HG02571 (cell line): Measurements from ENCODE around the gene C20orf173.

ENCODE experiments used
- ATAC-seq: cut with Tn5 transposase; IDR thresholded peaks from one replicate; pipeline ENCODE4 v1.9.1; 2021; ENCODE audit warnings: mild to moderate bottlenecking, moderate library complexity; ENCODE audit not compliant: unreplicated experiment

The C20orf173 gene

DNA sequence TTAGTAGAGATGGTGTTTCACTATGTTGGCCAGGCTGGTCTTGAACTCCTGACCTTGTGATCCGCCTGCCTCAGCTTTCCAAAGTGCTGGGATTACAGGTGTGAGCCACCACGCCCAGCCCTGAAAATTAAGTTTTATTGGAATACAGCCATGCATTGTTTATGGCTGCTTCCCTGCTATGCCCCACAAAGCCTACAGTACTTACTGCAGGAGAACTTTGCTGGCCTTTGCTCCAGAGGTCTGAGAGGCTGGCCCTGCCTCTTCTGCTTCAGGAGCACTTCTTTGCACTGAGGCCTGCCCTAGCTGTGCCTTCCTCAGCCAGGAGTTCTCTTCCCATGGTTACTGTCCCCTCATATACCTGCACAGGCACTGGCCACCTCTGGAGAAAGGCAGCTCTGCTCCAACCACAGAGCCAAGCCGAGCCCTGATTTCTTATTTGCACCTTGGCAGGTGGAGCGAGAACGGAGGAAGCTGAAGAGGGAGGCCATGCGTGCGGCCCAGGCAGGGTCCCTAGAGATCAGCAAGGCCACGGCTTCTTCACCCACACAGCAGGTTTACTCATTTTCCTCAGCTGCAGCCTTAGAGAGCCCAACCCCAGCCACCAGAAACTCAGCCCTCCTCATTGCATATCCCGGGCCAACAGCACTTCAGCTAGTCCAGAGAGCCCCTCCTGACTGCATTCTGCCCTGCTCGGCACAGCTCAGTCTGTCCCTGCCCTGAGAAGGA lies 20.8 kb downstream of the C20orf173 start:
- no peak for ATAC-seq

DNA sequence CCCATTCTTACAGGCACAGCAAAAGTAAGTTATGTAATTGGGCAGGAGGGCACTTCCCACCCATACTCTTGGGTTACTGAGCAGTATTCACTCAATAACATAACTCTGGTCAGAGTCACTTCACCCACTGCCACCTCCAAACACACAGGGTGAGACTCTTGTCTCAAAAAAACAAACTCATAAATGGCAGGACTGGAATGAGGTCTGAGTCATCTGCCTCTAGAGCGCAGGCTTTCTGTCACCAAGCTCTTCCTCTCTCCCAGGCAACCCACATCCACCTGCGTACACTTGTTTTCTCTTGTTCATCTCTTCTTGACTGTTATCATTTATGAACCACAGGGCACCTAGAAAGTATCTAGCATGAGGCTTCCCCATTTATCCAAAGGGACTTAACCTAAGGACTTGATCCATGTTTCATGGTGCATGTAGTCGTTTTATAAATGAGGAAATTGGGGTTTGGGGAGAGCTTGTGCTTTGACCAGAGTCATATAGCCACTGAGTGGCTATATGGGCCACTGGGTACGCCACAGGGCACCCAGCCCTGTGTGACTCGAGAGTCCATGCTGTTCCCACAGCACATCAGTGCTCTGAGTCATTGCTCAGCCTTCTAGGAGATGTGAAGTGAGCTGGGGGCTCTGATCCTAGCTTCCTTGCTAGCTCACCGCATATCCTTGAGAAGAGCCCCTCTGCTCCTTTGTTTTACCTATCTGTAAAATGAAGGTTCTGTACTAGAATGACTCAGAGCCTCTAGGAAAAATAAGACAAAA lies 22.4 kb downstream of the C20orf173 start:
- ATAC-seq, result no peak

DNA sequence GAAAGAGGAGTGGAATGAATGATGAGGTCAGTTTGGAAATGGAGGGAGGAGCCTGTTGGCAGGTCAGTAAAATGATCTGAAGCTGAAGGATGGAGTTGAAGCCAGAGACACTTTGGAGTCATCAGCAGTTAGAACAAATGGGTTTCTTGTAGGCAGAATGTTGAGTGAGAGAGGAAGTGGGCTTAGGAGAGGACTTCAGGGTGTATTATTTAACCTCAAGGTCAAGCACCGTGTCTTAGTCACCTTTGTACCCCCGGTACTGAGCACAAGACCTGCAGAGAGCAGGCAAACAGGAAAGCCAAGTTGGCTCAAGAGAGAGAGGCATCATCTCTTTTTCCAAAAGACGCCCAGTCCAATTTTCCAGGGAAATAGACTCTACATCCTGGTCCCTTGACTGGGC lies 23.3 kb downstream of the C20orf173 start:
- no peak for ATAC-seq

DNA sequence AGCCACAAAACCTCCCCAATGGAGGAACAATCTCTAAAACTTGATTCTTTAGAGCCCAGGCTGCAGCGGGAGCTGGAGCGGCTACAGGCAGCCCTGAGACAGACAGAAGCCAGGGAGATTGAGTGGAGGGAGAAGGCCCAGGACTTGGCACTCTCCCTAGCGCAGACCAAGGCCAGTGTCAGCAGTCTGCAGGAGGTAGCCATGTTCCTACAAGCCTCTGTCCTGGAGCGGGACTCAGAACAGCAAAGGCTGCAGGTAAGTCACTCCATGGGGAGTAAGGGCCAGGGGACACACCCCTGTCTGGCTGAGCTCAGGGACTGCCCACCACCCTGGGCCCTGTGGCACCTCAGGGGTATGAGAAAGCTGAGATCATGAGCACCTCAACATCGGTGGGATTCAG lies 24.7 kb downstream of the C20orf173 start:
- ATAC-seq, result no peak

DNA sequence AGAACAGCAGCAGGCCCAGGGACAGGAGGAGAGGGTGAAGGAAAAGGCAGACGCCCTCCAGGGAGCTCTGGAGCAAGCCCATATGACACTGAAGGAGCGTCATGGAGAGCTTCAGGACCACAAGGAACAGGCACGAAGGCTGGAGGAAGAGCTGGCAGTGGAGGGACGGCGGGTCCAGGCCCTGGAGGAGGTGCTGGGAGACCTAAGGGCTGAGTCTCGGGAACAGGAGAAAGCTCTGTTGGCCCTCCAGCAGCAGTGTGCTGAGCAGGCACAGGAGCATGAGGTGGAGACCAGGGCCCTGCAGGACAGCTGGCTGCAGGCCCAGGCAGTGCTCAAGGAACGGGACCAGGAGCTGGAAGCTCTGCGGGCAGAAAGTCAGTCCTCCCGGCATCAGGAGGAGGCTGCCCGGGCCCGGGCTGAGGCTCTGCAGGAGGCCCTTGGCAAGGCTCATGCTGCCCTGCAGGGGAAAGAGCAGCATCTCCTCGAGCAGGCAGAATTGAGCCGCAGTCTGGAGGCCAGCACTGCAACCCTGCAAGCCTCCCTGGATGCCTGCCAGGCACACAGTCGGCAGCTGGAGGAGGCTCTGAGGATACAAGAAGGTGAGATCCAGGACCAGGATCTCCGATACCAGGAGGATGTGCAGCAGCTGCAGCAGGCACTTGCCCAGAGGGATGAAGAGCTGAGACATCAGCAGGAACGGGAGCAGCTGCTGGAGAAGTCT lies 25.5 kb downstream of the C20orf173 start:
- no peak for ATAC-seq

DNA sequence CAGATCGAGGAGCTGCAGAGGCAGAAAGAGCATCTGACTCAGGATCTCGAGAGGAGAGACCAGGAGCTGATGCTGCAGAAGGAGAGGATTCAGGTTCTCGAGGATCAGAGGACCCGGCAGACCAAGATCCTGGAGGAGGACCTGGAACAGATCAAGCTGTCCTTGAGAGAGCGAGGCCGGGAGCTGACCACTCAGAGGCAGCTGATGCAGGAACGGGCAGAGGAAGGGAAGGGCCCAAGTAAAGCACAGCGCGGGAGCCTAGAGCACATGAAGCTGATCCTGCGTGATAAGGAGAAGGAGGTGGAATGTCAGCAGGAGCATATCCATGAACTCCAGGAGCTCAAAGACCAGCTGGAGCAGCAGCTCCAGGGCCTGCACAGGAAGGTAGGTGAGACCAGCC lies 26.2 kb downstream of the C20orf173 start:
- ATAC-seq, result no peak

DNA sequence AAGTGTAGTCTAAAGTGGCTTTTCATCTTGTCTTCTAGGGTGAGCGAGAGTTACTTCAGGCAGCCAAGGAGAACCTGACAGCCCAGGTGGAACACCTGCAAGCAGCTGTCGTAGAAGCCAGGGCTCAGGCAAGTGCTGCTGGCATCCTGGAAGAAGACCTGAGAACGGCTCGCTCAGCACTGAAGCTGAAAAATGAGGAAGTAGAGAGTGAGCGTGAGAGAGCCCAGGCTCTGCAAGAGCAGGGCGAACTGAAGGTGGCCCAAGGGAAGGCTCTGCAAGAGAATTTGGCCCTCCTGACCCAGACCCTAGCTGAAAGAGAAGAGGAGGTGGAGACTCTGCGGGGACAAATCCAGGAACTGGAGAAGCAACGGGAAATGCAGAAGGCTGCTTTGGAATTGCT lies 27.1 kb downstream of the C20orf173 start:
- no peak for ATAC-seq

DNA sequence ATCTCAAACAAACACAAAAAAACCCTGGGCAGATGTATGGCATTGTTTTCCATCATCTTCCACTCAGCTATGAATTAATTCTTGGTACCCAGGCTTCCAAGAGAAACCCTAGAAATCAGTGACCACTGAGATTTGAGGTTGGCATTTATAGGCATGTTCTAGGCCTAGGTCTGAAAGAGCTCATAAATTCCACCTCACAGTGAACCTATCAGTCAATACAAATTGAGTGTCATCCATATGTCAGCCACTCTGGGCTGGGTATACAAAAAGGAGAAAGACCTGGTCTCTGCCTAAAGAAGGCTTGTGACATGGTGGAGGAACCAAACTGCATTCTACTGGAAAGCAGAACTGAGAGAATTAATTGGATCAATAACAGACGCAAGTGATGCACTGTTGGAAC lies 30.2 kb downstream of the C20orf173 start:
- no peak for ATAC-seq

DNA sequence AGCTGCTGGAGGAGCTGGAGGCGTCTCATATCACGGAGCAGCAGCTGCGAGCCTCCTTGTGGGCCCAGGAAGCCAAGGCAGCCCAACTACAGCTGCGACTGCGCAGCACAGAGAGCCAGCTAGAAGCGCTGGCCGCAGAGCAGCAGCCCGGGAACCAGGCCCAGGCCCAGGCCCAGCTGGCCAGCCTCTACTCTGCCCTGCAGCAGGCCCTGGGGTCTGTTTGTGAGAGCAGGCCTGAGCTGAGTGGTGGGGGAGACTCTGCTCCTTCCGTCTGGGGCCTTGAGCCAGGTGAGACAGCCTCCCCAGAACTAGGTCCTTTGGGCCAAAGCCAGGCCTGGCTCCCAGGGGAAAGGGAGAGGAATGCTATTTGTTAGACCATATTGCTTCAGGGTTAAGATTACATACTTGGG lies 31.7 kb downstream of the C20orf173 start:
- ATAC-seq, result no peak

DNA sequence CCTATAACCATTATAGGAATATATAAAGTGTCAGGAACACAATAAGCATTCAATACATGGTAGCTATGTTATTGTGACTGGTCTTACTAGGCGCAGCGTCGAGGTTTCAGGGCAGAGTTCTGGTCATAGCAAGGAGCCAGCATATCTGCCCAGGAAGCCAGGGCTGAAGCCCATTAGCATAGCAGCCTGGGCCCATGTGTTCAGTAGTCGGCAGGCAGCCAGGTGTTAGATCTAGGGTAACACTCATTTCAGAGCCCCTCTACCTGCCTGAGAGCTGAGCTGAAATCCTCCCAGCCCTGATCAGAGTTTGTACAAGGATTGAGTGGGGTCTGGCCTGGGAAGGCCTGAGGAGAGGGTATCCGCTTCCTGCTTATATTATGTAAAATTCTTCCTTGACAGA lies 32.1 kb downstream of the C20orf173 start:
- ATAC-seq, result no peak

DNA sequence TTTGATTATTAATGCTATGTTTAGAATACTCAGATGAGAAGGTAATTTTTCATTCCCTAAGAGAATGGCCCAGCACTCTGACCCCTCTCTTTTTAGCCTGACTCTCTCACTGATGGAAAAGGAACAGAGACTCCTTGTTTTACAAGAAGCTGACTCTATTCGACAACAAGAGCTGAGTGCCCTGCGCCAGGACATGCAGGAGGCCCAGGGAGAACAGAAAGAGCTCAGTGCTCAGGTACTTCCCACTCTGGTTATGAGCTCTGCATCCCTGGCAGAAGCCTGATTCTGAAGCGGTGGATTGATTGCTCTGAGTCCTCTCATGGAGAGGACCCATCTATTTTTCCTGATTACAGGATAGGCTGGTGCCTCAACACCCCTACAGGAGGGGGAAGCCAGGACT lies 33.0 kb downstream of the C20orf173 start:
- ATAC-seq, result no peak

DNA sequence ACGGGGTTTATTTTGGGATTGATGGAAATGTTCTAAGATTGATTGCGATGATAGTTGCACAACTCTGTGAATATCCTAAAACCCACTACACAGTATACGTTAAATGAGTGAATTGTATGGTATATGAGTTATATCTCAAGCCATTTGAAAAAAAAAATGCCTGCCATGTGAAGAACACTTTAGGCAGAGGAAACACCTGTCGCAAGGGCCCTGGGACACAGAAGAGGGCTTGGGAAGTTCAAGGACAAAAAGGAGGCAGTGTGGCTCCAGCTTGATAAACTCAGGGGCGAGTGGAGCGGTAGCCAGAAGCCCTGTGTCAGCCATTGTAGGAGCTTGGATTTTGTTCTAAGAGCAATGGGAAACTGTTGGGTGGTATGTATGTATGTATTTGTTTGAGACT lies 37.1 kb downstream of the C20orf173 start:
- no peak for ATAC-seq

DNA sequence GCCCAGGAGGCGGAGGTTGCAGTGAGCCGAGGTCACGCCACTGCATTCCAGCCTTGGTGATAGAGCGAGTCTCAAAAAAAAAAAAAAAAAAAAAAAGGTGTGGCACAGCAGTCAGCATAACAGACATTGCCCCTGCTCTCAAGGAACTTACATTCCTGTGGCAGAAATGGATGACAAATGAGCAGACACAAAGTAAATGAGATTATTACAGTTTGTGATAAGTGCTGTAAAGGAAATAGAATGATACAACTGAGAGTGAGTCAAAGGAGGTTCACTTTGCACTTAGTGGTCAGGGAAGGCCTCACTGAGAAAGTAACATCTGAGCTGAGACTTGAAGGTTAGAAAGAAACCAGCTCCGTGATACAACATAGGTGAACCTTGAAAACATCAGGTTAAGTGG lies 37.6 kb downstream of the C20orf173 start:
- ATAC-seq, result no peak

DNA sequence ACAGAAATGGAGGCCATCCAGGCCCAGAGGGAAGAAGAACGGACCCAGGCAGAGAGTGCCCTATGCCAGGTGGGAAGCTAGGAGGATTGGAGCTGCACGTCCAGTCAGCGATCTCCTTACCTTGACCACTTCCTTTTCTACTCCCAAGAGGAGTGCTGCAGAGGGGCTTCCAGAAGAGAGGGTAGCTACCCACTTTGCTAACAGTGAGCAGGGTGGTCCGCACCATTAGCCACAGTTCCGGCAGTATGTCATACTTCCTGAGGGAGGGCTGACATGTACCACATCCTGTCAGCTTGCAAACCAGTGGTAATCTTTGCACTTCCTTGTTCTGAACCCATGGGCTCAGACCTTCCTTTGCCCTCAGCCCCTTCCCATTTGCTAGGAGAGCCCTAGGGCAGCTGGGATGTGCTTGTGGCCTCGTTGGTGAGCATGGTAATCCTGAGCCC lies 38.7 kb downstream of the C20orf173 start:
- ATAC-seq, result peak; percentile 83

DNA sequence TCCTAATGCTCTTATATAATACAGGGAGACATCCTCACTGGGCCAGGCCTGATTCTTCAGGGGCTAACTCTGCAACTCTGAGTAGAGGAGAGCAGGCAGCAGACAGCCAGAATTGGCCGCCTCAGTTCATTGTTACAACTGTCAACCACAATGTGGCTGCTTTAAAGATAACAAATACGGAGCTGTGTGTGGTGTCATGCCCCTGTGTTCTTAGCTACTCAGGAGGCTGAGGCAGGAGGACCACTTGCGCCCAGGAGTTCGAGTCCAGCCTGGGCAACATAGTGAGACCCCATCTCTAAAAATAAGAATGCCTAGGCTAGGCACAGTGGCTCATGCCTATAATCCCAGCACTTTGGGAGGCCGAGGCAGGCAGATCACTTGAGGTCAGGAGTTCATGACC lies 39.7 kb downstream of the C20orf173 start:
- ATAC-seq, result no peak

DNA sequence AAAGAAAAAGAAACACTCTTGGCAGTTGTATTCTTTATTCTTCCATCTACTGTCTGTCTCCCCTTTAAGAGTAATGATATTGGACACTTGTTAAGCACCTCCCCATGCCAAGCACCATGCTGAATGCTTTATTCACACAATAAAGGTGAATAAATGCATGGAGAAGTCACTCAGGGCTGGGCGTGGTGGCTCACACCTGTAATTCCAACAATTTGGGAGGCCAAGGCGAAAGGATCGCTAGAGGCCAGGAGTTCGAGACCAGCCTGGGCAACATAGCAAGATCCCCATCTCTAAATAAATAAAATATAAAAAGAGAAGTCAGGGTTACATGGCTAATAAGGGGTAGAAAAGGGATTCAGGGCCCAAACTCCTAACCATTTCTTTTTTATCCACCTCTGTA lies 42.0 kb downstream of the C20orf173 start:
- ATAC-seq, result no peak

DNA sequence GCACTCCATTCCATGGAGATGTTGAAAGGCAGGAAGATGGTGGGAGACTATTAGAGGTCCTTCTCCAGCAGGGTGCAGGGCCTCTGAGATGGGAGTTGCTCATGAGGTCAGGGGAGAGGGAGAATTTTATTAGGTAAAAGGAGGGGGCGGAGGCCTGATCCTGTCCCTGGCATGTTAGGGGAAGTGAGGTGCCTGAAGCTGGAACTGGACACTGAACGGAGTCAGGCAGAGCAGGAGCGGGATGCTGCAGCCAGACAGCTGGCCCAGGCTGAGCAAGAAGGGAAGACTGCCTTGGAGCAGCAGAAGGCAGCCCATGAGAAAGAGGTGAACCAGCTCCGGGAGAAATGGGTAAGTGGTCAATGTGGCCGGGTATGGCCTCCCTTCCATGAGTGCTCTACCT lies 49.7 kb downstream of the C20orf173 start:
- ATAC-seq, result no peak

DNA sequence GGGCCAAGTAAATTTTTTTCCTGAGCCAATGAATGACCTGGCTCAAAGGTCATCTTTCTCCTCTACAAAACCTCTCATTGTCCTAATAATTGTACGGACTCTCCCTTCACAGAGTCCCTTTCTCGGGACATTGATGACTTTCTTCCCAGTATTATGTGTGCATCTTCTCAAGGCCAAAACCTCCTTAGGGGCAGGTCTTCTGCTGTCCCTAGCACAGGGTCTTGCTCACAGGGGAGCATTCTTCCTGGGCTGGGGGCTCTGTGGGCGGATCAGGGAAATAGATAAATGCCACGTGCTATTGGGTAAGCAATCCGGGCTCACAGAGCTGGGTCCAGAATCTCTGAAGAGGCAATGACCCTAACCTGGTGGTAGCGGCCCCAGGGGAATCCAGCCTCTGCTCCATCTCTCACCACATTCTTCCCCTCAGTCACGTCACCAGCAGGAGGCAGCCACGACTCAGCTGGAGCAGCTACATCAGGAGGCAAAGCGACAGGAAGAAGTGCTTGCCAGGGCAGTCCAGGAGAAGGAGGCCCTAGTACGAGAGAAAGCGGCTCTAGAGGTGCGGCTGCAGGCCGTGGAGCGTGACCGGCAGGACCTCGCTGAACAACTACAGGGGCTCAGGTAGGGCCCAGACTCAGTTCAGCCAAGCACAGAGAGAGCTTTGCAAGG lies 50.5 kb downstream of the C20orf173 start:
- no peak for ATAC-seq
